Neural cell (in vitro differentiated cells): ENCODE results near the gene ADAMTS2. TPM values are rescaled to one million over a fixed set of nuclear protein-coding genes. Genes with fewer than 3 reads are reported as not detected.

ENCODE experiments used
- H2AFZ ChIP-seq: fragments of 200-600, 300-800 bp; sonication (generic), shearing (Covaris generic); 2 replicates; pipeline ENCODE4 v1.6.0; 2014; ENCODE audit warnings: low read depth, mild to moderate bottlenecking, antibody characterized with exemption, low read length, moderate library complexity
- H3F3A ChIP-seq: fragments of 200-600 bp; shearing (Covaris generic); 2 replicates; pipeline ENCODE4 v1.6.1; 2016; ENCODE audit warnings: mild to moderate bottlenecking, moderate library complexity, mixed read lengths, antibody characterized with exemption, low read length; ENCODE audit not compliant: insufficient read depth, poor library complexity, severe bottlenecking
- H3K27ac ChIP-seq: fragments of 200-600, 300-800 bp; sonication (generic), shearing (Covaris generic); 2 replicates; pipeline ENCODE4 v1.5.1; 2014; ENCODE audit warnings: mild to moderate bottlenecking, low read length, moderate library complexity
- H3K27me3 ChIP-seq: fragments of 300-800, 200-600 bp; sonication (generic), shearing (Covaris generic); 2 replicates; pipeline ENCODE4 v1.6.0; 2014; ENCODE audit warnings: mild to moderate bottlenecking, low read depth, low read length, moderate library complexity; ENCODE audit not compliant: insufficient read depth
- H3K36me3 ChIP-seq: fragments of 300-800, 200-600 bp; sonication (generic), shearing (Covaris generic); 2 replicates; pipeline ENCODE4 v1.5.1; 2014; ENCODE audit warnings: mild to moderate bottlenecking, antibody characterized with exemption, low read length, moderate library complexity; ENCODE audit not compliant: insufficient read depth
- H3K4me2 ChIP-seq: fragments of 300-800, 200-600 bp; sonication (generic), shearing (Covaris generic); 2 replicates; pipeline ENCODE4 v1.6.0; 2014; ENCODE audit warnings: mild to moderate bottlenecking, low read length
- H3K4me3 ChIP-seq: fragments of 300-800, 200-600 bp; sonication (generic), shearing (Covaris generic); 2 replicates; pipeline ENCODE4 v1.5.1; 2014; ENCODE audit warnings: mild to moderate bottlenecking, low read length, moderate library complexity
- H3K79me2 ChIP-seq: fragments of 200-600 bp; shearing (Covaris generic); replicated peaks from 2 replicates; pipeline ENCODE4 v1.6.0; 2014; ENCODE audit warnings: mild to moderate bottlenecking, low read length, moderate library complexity; ENCODE audit not compliant: insufficient read depth
- H3K9ac ChIP-seq: fragments of 300-800, 200-600 bp; sonication (generic), shearing (Covaris generic); 2 replicates; pipeline ENCODE4 v1.6.1; 2016; ENCODE audit warnings: mild to moderate bottlenecking, low read length, mixed read lengths
- H3K9me2 ChIP-seq: fragments of 200-600 bp; shearing (Covaris generic); 2 replicates; pipeline ENCODE4 v1.6.1; 2016; ENCODE audit warnings: mild to moderate bottlenecking, low read length, mixed read lengths; ENCODE audit not compliant: insufficient read depth
- H3K9me3 ChIP-seq: fragments of 200-600, 300-800 bp; sonication (generic), shearing (Covaris generic); 2 replicates; pipeline ENCODE4 v1.6.1; 2016; ENCODE audit warnings: mild to moderate bottlenecking, mixed run types, low read length, moderate library complexity, mixed read lengths
- H4K20me1 ChIP-seq: fragments of 200-600 bp; shearing (Covaris generic); 2 replicates; pipeline ENCODE4 v1.6.1; 2016; ENCODE audit warnings: mild to moderate bottlenecking, mixed run types; ENCODE audit not compliant: insufficient read depth
- EP300 ChIP-seq: fragments of 450-650 bp; conservative IDR thresholded peaks from 2 replicates; pipeline ENCODE4 v1.6.1; 2014; ENCODE audit warnings: antibody characterized with exemption, mild to moderate bottlenecking, moderate library complexity; ENCODE audit not compliant: poor library complexity, severe bottlenecking
- EZH2 ChIP-seq: fragments of 200-600, 300-800 bp; shearing (Covaris generic), sonication (generic); IDR thresholded peaks from 2 replicates; pipeline ENCODE4 v1.6.1; 2014; ENCODE audit warnings: antibody characterized with exemption, low read length, borderline replicate concordance, mild to moderate bottlenecking; ENCODE audit not compliant: insufficient read depth, poor library complexity, severe bottlenecking
- MXI1 ChIP-seq: fragments of 450-650 bp; conservative IDR thresholded peaks from 2 replicates; pipeline ENCODE4 v1.6.1; 2014; ENCODE audit warnings: antibody characterized with exemption, mild to moderate bottlenecking; ENCODE audit not compliant: poor library complexity, severe bottlenecking
- POLR2AphosphoS5 ChIP-seq: IDR thresholded peaks from 2 replicates; pipeline ENCODE4 v1.6.1; 2012
- RAD21 ChIP-seq: fragments of 450-650 bp; conservative IDR thresholded peaks from 2 replicates; pipeline ENCODE4 v1.6.1; 2014; ENCODE audit warnings: antibody characterized with exemption, mild to moderate bottlenecking, moderate library complexity
- SMC3 ChIP-seq: fragments of 450-650 bp; conservative IDR thresholded peaks from 2 replicates; pipeline ENCODE4 v1.6.1; 2014; ENCODE audit warnings: antibody characterized with exemption, mild to moderate bottlenecking, moderate library complexity; ENCODE audit not compliant: poor library complexity
- TAF1 ChIP-seq: IDR thresholded peaks from 2 replicates; pipeline ENCODE4 v1.6.1; 2012; ENCODE audit warnings: low read depth
- polyA plus RNA-seq: library from polyadenylated mRNA; depleted of rRNA; stranded (reverse); fragments of >200 nt; gene quantifications from 2 replicates; pipeline ENCODE4 v1.2.3, GENCODE V29; 2014
- TF ChIP-seq, protein P1 (sequence below): IDR thresholded peaks from 2 replicates; pipeline ENCODE4 v1.6.1; 2012; ENCODE audit warnings: borderline replicate concordance

ADAMTS2 gene
- polyA plus RNA-seq, 1 donor from 2014 or later = 0.61 TPM

GRCh38 chr5:179302499-179303185 is 42.6 kb downstream of the ADAMTS2 start:
- H3K9me2 ChIP-seq = no peaks in the 10 kb centered on the region
- H3K27ac ChIP-seq = no peak overlapping the region
- no peaks in the 10 kb centered on the region for H3K79me2 ChIP-seq
- no peak overlapping the region for H3K4me2 ChIP-seq
- H3K9ac ChIP-seq = no peak overlapping the region
- H3K4me3 ChIP-seq = no peak overlapping the region
- no peak overlapping the region for H2AFZ ChIP-seq
- H3K9me3 ChIP-seq = no peaks in the 10 kb centered on the region
- H4K20me1 ChIP-seq = no peaks in the 10 kb centered on the region
- TF ChIP-seq EP300 = no peak
- TF ChIP-seq EZH2 = no peak
- TF ChIP-seq POLR2AphosphoS5 = no peak
- TF ChIP-seq, protein P1, sequence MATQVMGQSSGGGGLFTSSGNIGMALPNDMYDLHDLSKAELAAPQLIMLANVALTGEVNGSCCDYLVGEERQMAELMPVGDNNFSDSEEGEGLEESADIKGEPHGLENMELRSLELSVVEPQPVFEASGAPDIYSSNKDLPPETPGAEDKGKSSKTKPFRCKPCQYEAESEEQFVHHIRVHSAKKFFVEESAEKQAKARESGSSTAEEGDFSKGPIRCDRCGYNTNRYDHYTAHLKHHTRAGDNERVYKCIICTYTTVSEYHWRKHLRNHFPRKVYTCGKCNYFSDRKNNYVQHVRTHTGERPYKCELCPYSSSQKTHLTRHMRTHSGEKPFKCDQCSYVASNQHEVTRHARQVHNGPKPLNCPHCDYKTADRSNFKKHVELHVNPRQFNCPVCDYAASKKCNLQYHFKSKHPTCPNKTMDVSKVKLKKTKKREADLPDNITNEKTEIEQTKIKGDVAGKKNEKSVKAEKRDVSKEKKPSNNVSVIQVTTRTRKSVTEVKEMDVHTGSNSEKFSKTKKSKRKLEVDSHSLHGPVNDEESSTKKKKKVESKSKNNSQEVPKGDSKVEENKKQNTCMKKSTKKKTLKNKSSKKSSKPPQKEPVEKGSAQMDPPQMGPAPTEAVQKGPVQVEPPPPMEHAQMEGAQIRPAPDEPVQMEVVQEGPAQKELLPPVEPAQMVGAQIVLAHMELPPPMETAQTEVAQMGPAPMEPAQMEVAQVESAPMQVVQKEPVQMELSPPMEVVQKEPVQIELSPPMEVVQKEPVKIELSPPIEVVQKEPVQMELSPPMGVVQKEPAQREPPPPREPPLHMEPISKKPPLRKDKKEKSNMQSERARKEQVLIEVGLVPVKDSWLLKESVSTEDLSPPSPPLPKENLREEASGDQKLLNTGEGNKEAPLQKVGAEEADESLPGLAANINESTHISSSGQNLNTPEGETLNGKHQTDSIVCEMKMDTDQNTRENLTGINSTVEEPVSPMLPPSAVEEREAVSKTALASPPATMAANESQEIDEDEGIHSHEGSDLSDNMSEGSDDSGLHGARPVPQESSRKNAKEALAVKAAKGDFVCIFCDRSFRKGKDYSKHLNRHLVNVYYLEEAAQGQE = no peak
- no peaks in the 10 kb centered on the region for H3K27me3 ChIP-seq
- no peaks in the 10 kb centered on the region for H3K36me3 ChIP-seq
- no peaks in the 10 kb centered on the region for H3F3A ChIP-seq

GRCh38 chr5:179301796-179302195 is 43.5 kb downstream of the ADAMTS2 start:
- TF ChIP-seq RAD21 (no peak), TAF1 (no peak), EP300 (no peak), MXI1 (no peak), SMC3 (no peak)
- TF ChIP-seq, protein P1 = no peak
- Histone ChIP-seq H4K20me1 (no peaks in the 10 kb centered on the region), H3K4me3 (no peak overlapping the region), H3F3A (no peaks in the 10 kb centered on the region), H3K9ac (no peak overlapping the region), H3K9me2 (no peaks in the 10 kb centered on the region), H3K9me3 (no peaks in the 10 kb centered on the region), H2AFZ (no peak overlapping the region), H3K27ac (no peak overlapping the region), H3K4me2 (no peak overlapping the region), H3K79me2 (no peaks in the 10 kb centered on the region), H3K27me3 (no peaks in the 10 kb centered on the region), H3K36me3 (no peaks in the 10 kb centered on the region)
